PC-3 (cell line): ENCODE measurements around the gene AQP2. TPM values are rescaled to one million over a fixed set of nuclear protein-coding genes. Genes with fewer than 3 reads are reported as not detected.

Experiments used
- ATAC-seq: fragments of 200-7000 bp; cut with Tn5 transposase; 2 replicates; pipeline ENCODE4 v1.9.1; 2020; ENCODE audit warnings: mild to moderate bottlenecking, moderate library complexity
- BruUV-seq: library from RNA; stranded (reverse); fragments of 400-500 nt; replicated peaks from 2 replicates; lab custom pipeline; 2021; lab: Mats Ljungman, UMichigan
- CTCF ChIA-PET: fragments of 300-600 bp; sonication (Branson Sonifier 250); formaldehyde crosslinking; loops from one replicate; lab custom pipeline; 2022; ENCODE audit warnings: antibody characterized with exemption; lab: Charles Lee
- POLR2A ChIA-PET: fragments of 300-600 bp; sonication (Branson Sonifier 250); formaldehyde crosslinking; loops from one replicate; lab custom pipeline; 2022; ENCODE audit warnings: antibody characterized with exemption; ENCODE audit not compliant: unreplicated experiment; lab: Charles Lee
- DNase-seq: peaks from one replicate; pipeline ENCODE4 v3.0.0-alpha.2; 2015
- H2AFZ ChIP-seq: fragments of 300-600 bp; sonication (generic); 2 replicates; pipeline ENCODE4 v1.6.0; 2016; ENCODE audit warnings: antibody characterized with exemption, low read length
- H3F3A ChIP-seq: fragments of 300-600 bp; sonication (generic); one replicate; pipeline ENCODE4 v1.6.0; 2017; ENCODE audit warnings: antibody characterized with exemption, low read length, control low read depth, mild to moderate bottlenecking; ENCODE audit not compliant: unreplicated experiment
- H3K27ac ChIP-seq: fragments of 300-600 bp; sonication (generic); 2 replicates; pipeline ENCODE4 v1.5.1; 2016; ENCODE audit warnings: mild to moderate bottlenecking, low read length
- H3K27me3 ChIP-seq: fragments of 300-600 bp; sonication (generic); 2 replicates; pipeline ENCODE4 v1.6.1; 2016; ENCODE audit warnings: low read length, mixed read lengths
- H3K36me3 ChIP-seq: fragments of 300-600 bp; sonication (generic); 2 replicates; pipeline ENCODE4 v1.6.1; 2016; ENCODE audit warnings: low read depth, mixed run types, low read length, mixed read lengths
- H3K4me1 ChIP-seq: fragments of 300-600 bp; sonication (generic); 2 replicates; pipeline ENCODE4 v1.5.1; 2016; ENCODE audit warnings: low read length; ENCODE audit not compliant: insufficient read depth
- H3K4me2 ChIP-seq: fragments of 300-600 bp; sonication (generic); 2 replicates; pipeline ENCODE4 v1.6.0; 2016; ENCODE audit warnings: low read length
- H3K4me3 ChIP-seq: fragments of 300-600 bp; sonication (generic); 2 replicates; pipeline ENCODE4 v1.5.1; 2016; ENCODE audit warnings: mild to moderate bottlenecking, low read length, mixed read lengths
- H3K79me2 ChIP-seq: fragments of 300-600 bp; sonication (generic); 2 replicates; pipeline ENCODE4 v1.6.1; 2017; ENCODE audit warnings: low read length, mixed read lengths
- H3K9ac ChIP-seq: fragments of 300-600 bp; sonication (generic); 2 replicates; pipeline ENCODE4 v1.6.0; 2016; ENCODE audit warnings: mild to moderate bottlenecking, low read length
- H3K9me2 ChIP-seq: fragments of 300-600 bp; sonication (generic); replicated peaks from 2 replicates; pipeline ENCODE4 v1.6.1; 2016; ENCODE audit warnings: mixed run types, low read length, mixed read lengths
- H3K9me3 ChIP-seq: fragments of 300-600 bp; sonication (generic); 2 replicates; pipeline ENCODE4 v1.6.1; 2016; ENCODE audit warnings: low read length, mixed read lengths
- H4K20me1 ChIP-seq: fragments of 300-600 bp; sonication (generic); 2 replicates; pipeline ENCODE4 v1.6.1; 2016; ENCODE audit warnings: low read length, mixed read lengths
- CTCF ChIP-seq: fragments of 300-600 bp; sonication (generic); conservative IDR thresholded peaks from 2 replicates; pipeline ENCODE4 v1.5.1; 2017; ENCODE audit warnings: antibody characterized with exemption, low read depth, mild to moderate bottlenecking, low read length
- EZH2 ChIP-seq: fragments of 300-600 bp; sonication (generic); IDR thresholded peaks from one replicate; pipeline ENCODE4 v1.6.1; 2017; ENCODE audit warnings: antibody characterized with exemption, mild to moderate bottlenecking, low read length; ENCODE audit not compliant: unreplicated experiment
- EZH2phosphoT487 ChIP-seq: fragments of 300-600 bp; sonication (generic); IDR thresholded peaks from 2 replicates; pipeline ENCODE4 v1.6.1; 2018; ENCODE audit warnings: mild to moderate bottlenecking, antibody characterized with exemption, low read length, borderline replicate concordance
- intact Hi-C: fragments of 100-400 bp; cut with micrococcal nuclease; formaldehyde crosslinking; loops from 2 replicates; pipeline ENCODE4 v1.9.0; 2023
- total RNA-seq: library from RNA; depleted of rRNA; stranded (reverse); fragments of >200 nt; gene quantifications from 2 replicates; pipeline ENCODE4 v1.2.3, GENCODE V29; 2014

Gene AQP2
- total RNA-seq, 1 experiment from 2014 or later = not detected

DNA sequence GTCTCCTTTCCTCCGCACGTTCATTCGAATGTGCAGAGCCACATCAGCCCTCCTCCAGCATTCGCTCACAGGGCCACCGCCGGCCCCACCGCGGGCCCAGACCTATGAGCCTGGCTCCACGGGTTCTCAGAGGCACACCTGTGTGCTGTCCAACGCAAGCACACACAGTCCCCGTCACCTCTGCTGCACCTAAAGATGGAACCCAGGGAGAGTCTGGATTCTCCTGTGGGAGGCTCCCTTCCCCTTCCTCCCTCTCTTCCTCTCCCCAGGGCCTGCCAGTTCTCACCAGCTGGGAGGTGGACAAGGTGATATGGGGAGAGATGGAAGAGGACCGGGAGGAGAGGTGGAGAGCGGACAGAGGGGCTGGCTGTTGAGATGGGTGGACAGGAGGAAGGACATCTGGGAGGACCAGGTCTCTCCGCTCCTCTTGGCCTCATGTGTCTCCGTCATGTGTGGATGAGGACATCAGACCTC, 17.3 kb downstream of the AQP2 start:
- Histone ChIP-seq H3K9ac (no peak overlapping the region), H3K9me3 (no peaks in the 10 kb centered on the region), H3K4me3 (peak overlapping the region; percentile 65; the same call in 1 of the 2 replicates), H3K27ac (no peak overlapping the region), H3K4me1 (peaks cover 12% of the 10 kb centered on the region), H4K20me1 (no peaks in the 10 kb centered on the region), H3K36me3 (no peaks in the 10 kb centered on the region), H3K79me2 (no peaks in the 10 kb centered on the region), H2AFZ (peak overlapping the region; percentile 98), H3K9me2 (no peaks in the 10 kb centered on the region), H3K4me2 (peak overlapping the region; percentile 95), H3K27me3 (no peaks in the 10 kb centered on the region), H3F3A (no peaks in the 10 kb centered on the region)
- ChIA-PET CTCF (interaction anchor here (0.5 to 2.7 kb wide), 3 partner anchors 88 to 345 kb away, joined by 6 to 38 read pairs (median 22); partner anchors contain the start of gene PRPF40B), POLR2A (no interaction called here)
- intact Hi-C loops = loop anchor here (1.0 to 10.0 kb wide), 4 partner anchors 88 to 193 kb away; no protein-coding TSS in a partner anchor
- TF ChIP-seq EZH2phosphoT487 (no peak), EZH2 (no peak), CTCF (no peak)
- DNase-seq = no peak
- BruUV-seq = no TSS peak
- no peak for ATAC-seq

DNA sequence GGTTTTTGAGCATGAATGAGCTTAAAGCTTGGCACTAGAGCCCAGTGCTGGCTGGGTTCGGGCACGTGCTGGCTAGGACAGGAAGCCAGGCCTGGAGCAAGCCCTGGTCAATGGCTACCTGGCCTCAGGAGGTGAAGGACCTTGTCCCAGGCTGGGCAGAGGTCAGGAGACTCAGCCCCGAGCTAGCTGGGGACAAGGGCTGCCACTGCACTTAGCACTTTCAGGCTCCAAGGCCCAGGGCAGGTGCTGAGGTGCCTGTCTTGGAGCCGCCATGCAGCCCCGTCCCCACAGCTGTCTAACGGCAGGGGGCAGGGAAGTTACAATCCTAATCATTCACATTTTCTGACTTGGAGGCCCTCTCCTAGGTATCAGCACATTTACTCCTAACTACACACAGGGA, 17.9 kb downstream of the AQP2 start:
- DNase-seq = no peak
- Histone ChIP-seq H2AFZ (no peak overlapping the region), H4K20me1 (no peaks in the 10 kb centered on the region), H3K27me3 (no peaks in the 10 kb centered on the region), H3K79me2 (no peaks in the 10 kb centered on the region), H3F3A (no peaks in the 10 kb centered on the region), H3K9ac (no peak overlapping the region), H3K4me2 (no peak overlapping the region), H3K4me1 (peaks cover 6% of the 10 kb centered on the region), H3K9me2 (no peaks in the 10 kb centered on the region), H3K36me3 (no peaks in the 10 kb centered on the region), H3K27ac (no peak overlapping the region), H3K4me3 (no peak overlapping the region), H3K9me3 (no peaks in the 10 kb centered on the region)
- BruUV-seq = no TSS peak
- POLR2A ChIA-PET = no interaction called here
- CTCF ChIA-PET = interaction anchor here (0.7 to 2.7 kb wide), 4 partner anchors 9 to 103 kb away, joined by 3 to 38 read pairs (median 14); no protein-coding TSS in a partner anchor
- TF ChIP-seq CTCF = no peak
- no peak for TF ChIP-seq EZH2phosphoT487
- TF ChIP-seq EZH2 = no peak
- ATAC-seq = no peak
- intact Hi-C loops = loop anchor here (10.0 kb wide), 2 partner anchors 104 to 194 kb away; no protein-coding TSS in a partner anchor

GRCh38 chr12:49969027-49969426, 18.5 kb downstream of the AQP2 start:
- CTCF ChIA-PET = interaction anchor here (0.7 to 2.7 kb wide), 2 partner anchors 87 to 102 kb away, joined by 3 to 22 read pairs; no protein-coding TSS in a partner anchor
- H3K27me3 ChIP-seq = no peaks in the 10 kb centered on the region
- intact Hi-C loops = loop anchor here (10.0 kb wide), 2 partner anchors 104 to 194 kb away; no protein-coding TSS in a partner anchor

More at GRCh38 chr12:49969027-49969426, 18.5 kb downstream of the AQP2 start:
- H4K20me1 ChIP-seq = no peaks in the 10 kb centered on the region
- no peak overlapping the region for H3K4me3 ChIP-seq
- H3K27ac ChIP-seq = no peak overlapping the region
- no peaks in the 10 kb centered on the region for H3K9me2 ChIP-seq
- no TSS peak for BruUV-seq
- POLR2A ChIA-PET = no interaction called here
- DNase-seq (no peak), ATAC-seq (no peak)
- H3K36me3 ChIP-seq = no peaks in the 10 kb centered on the region
- no peak overlapping the region for H3K4me2 ChIP-seq
- no peak overlapping the region for H3K9ac ChIP-seq
- H3F3A ChIP-seq = no peaks in the 10 kb centered on the region
- H3K79me2 ChIP-seq = no peaks in the 10 kb centered on the region
- TF ChIP-seq EZH2 (no peak), EZH2phosphoT487 (no peak), CTCF (no peak)
- H2AFZ ChIP-seq = no peak overlapping the region
- no peaks in the 10 kb centered on the region for H3K9me3 ChIP-seq
- peaks cover 3% of the 10 kb centered on the region; the same call in 1 of the 2 replicates for H3K4me1 ChIP-seq
